NOMO-1 (cell line): ENCODE measurements around the gene RBM43.
"Not testable (repeated sequence)": the region's sequence is repeated elsewhere in the genome, so short reads cannot be mapped to it uniquely, and the experiment has no call there.

Source experiments
- DNase-seq, 2 experiments: peaks; one replicate each; lab custom pipeline; 2025; ENCODE audit not compliant: unreplicated experiment in 2 of 2; lab: John Stamatoyannopoulos, UW

Gene RBM43

DNA sequence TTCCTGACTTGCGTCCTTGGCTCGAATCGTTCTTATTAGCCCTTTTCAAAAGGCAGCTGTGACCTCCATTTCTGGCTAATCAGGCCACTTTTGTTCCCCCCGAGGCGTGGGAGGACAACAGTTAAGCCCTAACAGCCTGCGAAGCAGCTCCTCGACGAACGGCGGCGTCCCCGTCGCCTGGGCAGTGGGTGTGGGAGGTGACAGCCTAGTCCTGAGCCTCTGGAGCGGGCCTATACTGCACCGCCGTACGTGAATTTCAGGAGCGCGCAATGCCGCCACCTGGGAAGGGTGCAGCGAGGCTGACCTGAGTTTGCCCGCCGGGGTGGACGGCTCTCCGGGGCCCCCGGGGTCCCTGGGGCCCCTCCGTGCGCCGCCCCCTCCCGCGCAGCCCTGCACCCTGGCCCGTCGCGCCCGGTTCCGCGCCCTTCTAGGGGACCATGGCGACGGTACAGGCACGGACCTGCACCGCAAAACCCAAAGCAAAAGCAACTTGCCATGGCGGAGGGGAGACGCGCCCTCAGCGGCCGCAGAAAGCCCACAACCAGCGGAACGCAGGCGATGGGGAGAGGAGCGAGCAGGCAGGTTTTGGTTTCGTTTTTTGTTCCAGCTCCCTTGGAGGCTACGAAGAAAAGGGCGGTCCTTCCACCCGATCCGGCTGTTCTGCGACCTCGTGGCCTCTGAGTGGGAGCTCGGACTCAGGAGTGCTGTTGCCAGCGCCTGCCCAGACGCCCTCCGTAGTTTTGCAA, at the start of gene RBM43:
RBM43 (minus strand) TSS at position 633 of the 746 bp plus-strand sequence; CDS start at position 497, 136 bp downstream.
- peak; percentile 76 to 93 for DNase-seq

- not testable (repeated sequence) for DNase-seq
These were observed 48.6 kb upstream of the RBM43 start for GRCh38 chr2:151310313-151310712.

DNA sequence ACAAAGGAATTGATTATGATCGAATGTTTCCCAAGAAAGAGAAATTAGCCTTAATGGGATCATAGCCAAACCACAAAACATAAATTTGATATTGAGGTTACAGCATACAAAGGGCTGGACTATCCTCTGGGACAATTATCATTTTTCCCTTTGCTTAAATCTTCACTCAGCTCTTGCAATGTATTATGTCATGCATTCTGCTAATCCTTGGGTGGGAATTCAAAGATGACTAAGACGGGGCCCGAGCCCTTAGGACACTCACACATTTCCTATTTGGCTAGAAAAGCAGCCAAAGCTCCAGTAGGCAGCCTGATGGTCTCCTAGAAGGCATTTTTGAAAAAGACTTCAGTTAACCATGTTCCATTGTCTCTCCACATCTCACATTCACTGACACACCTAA, 45.0 kb upstream of the RBM43 start:
- no peak for DNase-seq

DNA sequence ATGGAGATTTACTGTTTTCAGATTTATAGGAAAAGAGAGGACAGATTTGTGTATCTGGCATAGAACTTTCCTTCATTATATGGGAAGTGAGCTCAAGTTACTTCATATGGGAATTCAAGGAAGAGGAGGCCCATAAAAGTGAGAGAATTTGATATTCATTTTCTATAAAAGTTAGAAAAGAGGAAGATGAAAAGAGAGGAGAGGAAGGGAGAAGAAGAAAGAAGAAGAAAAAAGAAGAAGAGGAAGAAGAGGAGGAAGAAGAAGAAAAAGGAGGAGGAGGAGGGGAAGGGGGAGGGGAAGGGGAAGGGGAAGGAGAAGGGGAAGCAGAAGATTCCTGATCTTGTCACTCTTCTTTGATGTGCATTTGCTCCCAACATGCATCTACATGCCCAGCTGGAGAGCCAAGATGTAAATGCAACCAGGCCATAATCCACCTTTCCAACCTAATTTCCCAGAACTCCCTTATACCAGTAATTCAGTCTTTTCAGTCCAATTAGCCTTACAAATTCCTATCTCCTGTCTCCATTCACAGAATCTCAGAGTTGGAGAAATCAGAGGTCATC, 43.5 kb upstream of the RBM43 start:
- no peak for DNase-seq

DNA sequence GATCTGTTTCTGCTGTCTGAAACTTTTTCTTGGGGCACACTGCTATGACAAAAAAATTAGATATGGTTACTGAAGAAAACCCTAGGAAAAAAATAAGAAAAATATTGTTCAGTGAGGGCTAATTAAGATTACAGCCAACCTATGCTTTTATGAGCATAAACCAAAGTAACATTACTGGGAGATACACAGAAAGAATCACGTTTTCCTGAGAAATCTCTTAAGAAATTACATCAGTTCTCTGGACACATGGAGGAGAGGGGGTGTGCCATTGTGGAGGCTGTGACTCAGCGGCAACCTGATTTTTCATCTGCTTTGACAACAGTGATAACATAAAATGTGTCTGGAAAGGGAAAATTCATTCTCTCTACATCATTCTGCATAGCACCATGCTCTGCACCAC, 41.2 kb upstream of the RBM43 start:
- no peak for DNase-seq

GRCh38 chr2:151302404-151302803, 40.7 kb upstream of the RBM43 start:
- no peak for DNase-seq

DNA sequence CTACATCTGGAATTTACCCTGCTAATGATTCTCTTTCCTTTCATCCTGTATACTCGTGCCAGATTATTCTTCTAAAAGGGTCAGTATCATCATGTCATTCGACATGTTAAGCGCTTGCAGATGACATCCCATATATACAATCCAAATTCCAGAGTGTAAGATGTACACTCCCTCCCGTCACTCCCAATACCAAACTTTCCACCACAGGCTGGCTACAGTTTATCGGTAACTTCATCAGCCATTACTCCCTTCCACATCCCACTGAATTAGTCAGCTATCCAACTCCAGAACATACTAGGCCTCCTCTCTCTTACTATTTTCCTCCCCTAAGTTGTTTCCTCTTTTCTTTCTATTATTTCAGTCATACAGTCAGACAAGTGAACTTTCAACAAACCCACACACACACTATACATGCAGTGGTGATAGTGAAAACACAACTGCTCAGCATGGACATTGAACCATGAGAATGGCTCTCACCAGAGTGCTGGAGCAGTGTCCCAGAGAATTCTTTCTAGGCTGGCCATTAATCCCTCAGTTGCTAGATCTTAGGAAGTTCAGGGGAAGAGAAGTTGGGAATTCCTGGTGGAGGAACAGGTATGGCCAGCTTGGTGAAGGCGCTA, 38.4 kb upstream of the RBM43 start:
- no peak for DNase-seq

- DNase-seq = peak; percentile 34 to 87
These were observed 36.2 kb upstream of the RBM43 start for GRCh38 chr2:151297882-151298281.

DNA sequence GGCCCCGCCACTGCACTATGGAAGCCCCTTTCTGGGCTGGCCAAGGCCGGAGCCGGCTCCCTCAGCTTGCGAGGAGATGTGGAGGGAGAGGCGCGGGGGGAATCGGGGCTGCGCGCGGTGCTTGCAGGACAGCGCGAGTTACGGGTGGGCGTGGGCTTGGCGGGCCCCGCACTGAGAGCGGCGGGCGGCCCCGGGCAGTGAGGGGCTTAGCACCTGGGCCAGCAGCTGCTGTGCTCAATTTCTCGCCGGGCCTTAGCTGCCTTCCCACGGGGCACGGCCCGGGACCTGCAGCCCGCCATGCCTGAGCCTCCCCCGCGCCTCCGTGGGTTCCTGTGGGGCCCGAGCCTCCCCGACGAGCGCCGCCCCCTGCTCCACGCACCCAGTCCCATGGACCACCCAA, 34.3 kb upstream of the RBM43 start:
- not testable (repeated sequence) for DNase-seq

GRCh38 chr2:151292546-151292945, 30.9 kb upstream of the RBM43 start:
- no peak for DNase-seq

DNA sequence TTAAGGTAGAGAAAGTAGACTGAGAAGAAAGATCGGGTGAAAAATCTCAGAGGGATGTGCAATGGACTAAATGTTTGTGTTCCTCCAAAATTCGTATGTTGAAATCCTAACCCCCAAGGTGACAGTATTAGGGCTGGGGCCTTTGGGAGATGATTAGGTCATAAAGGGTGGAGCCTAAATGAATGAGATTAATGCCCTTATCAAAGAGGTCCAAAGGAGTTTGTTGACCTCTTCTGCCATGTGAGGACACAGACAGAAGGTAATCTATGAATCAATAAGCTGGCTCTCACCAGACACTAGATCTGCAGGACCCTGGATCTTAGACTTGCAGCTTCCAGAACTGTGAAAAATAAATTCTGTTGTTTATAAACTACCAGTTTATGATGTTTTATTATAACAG, 30.5 kb upstream of the RBM43 start:
- no peak for DNase-seq

GRCh38 chr2:151291224-151291623, 29.6 kb upstream of the RBM43 start:
- DNase-seq = no peak

DNA sequence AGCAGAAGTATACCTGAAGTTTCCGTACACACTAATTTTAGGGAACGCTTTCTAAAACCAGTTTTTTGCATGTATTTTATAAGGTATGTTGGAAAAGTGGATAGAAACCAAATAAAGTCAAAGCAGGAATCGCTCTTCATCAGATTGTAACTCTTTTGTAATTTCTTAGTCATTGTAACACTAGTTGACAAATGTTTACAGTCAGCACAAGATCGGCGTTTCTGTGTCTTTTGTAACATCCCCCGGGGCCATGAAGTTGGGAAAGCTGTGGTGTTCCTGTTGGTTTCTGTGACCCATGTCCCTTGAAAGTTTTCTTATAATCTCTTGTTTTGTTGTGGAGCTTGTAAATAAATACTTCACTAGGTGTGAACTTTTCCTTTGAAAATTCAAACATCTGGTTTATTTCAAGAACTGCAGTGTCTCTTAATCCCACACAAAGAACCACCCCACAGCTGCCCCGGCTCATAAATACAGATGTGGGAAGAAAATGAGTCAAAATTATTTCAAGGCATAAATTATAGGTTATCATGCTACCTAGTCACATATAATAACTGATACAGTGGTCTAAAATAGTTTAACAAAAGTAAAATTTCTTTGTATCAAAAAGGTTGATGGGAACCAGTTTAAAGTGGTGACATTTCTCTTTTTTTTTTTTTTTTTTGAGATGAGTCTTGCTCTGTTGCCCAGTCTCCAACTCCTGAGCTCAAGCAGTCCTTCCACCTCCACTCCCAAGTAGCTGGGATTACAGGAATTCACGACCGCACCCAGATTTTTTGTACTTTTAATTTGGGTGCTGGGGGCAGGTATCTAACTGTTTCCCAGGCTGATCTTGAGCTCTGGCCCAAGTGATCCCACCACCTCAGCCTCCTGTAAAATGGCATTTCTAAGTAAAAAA, 28.6 kb upstream of the RBM43 start:
- DNase-seq = no peak

DNA sequence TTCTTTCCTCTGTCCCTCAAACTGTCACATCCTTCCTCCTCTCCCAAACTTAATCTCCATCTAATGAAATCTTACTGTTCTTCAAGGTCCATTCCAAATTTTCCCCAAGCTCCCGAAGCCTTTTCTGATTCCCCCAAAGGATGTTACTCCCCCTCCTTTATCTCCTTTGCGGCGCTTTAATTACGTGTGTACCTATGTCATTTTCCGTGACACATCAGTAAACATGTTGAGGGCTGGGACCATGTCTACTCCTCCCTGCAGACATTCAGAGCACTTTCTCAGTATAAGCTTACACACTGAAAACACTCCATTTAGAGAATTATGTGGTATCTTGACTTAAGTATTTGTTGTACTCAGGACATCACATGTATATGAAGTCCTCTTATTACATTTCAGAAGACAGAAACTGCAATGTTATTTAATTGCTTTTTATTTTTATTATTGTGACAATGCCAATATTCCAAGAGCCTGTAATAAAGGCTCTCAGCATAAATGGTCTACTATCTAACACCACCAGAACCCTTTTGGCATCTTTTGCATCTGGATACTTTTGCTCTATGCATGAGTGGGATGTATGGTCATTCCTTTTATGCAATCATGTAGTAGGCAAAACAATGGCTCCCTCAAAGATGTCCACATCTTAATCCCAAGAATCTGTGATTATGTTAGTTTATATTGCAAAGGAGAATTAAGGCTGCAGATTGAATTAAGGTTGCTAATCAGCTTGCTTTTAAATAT, 26.0 kb upstream of the RBM43 start:
- no peak for DNase-seq

GRCh38 chr2:151282401-151282800, 20.7 kb upstream of the RBM43 start:
- no peak for DNase-seq

- no peak for DNase-seq
These were observed 18.6 kb upstream of the RBM43 start for GRCh38 chr2:151280271-151280670.

DNA sequence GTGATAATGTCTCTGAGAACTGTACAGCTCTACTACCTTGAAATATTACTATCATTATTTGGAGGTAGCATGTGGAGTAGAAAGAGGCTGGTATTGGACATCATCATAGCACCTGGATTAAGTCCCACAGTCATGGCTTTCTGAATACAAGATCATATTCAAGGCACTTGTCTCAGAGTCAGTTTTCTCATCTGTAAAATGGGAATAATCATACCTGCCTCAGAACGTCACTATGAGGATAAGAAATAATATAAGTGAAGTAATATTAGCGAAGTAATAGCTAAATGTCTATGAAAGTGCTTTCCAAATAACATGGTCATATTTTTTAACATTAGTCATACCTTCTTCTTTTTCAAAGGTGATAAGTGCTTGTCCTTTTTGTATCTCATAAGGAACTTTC, 16.8 kb upstream of the RBM43 start:
- DNase-seq = no peak

DNA sequence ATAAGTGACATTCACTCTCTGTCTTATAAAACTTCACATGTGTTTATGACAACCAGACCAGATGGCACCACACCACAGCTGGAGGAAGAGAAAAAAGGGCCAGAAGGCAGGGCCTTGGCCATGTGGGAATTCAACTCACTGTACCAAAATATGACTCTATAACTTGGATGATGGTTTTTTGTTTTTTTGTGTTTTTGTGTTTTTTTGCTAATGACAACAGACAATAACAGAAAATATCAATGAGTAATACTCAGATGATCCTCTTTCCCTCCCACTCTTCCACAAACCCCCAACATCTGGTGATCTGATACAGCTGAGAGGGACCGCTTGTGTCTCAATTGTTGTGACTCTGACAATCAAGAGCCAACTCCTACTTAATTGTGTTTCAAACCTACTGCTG, 15.4 kb upstream of the RBM43 start:
- DNase-seq = no peak

DNA sequence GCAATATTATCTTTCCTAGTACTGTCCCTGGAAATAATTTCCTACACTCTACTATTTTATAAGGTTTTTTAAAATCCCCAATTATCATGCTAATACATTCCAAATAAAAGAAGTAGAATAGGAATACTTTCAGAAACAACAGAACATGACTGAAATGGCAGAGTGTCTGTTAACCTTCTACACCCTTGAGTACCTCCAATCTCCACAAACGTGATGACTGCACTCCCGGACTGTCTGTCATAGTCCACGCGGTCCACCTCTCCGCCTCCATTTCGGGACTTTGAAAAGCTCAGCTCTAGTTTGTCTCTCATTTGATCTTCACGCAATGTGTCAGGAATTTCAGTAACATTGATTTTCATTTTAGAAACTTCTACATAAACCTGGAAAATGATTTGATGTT, 13.6 kb upstream of the RBM43 start:
- no peak for DNase-seq

GRCh38 chr2:151271824-151272223, 10.2 kb upstream of the RBM43 start:
- DNase-seq = no peak
